Fibroblast of villous mesenchyme (primary cell): ENCODE data around the gene ADAMTSL2. TPM values are rescaled to one million over a fixed set of nuclear protein-coding genes. Genes with fewer than 3 reads are reported as not detected.

Source experiments
- DNase-seq: peaks from one replicate; pipeline ENCODE4 v3.0.0-alpha.2; 2010; ENCODE audit warnings: low read depth
- H3K4me3 ChIP-seq: 2 replicates; pipeline ENCODE4 v1.5.1; 2011; ENCODE audit warnings: low read depth, mild to moderate bottlenecking, low read length
- total RNA-seq: library from RNA; depleted of rRNA; stranded (reverse); fragments of >200 nt; gene quantifications from 2 replicates; pipeline ENCODE4 v1.2.3, GENCODE V29; 2012
- TF ChIP-seq, protein P1 (sequence below): IDR thresholded peaks from 2 replicates; pipeline ENCODE4 v1.5.1; 2012; ENCODE audit warnings: low read depth, mild to moderate bottlenecking, low read length; ENCODE audit not compliant: insufficient read depth

Gene ADAMTSL2
- total RNA-seq, 1 donor: under 0.01 TPM

DNA sequence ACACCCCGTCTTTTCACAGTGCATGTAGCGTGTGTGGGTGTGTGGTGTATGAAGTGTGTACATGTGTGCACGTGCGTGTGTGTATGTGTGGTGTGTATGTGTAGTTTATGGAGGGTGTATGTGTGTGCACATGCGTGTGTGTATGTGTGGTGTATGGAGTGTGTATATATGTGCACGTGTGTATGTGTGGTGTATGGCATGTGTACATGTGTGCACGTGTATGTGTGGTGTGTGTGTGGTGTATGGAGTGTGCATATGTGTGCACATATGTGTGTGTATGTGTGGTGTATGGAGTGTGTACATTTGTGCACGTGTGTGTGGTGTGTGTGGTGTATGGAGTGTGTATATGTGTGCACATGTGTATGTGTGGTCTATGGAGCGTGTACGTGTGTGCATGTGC, 22.9 kb upstream of the ADAMTSL2 start:
- DNase-seq: no peak
- no peak overlapping the region for H3K4me3 ChIP-seq
- TF ChIP-seq, protein P1, sequence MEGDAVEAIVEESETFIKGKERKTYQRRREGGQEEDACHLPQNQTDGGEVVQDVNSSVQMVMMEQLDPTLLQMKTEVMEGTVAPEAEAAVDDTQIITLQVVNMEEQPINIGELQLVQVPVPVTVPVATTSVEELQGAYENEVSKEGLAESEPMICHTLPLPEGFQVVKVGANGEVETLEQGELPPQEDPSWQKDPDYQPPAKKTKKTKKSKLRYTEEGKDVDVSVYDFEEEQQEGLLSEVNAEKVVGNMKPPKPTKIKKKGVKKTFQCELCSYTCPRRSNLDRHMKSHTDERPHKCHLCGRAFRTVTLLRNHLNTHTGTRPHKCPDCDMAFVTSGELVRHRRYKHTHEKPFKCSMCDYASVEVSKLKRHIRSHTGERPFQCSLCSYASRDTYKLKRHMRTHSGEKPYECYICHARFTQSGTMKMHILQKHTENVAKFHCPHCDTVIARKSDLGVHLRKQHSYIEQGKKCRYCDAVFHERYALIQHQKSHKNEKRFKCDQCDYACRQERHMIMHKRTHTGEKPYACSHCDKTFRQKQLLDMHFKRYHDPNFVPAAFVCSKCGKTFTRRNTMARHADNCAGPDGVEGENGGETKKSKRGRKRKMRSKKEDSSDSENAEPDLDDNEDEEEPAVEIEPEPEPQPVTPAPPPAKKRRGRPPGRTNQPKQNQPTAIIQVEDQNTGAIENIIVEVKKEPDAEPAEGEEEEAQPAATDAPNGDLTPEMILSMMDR: no peak

DNA sequence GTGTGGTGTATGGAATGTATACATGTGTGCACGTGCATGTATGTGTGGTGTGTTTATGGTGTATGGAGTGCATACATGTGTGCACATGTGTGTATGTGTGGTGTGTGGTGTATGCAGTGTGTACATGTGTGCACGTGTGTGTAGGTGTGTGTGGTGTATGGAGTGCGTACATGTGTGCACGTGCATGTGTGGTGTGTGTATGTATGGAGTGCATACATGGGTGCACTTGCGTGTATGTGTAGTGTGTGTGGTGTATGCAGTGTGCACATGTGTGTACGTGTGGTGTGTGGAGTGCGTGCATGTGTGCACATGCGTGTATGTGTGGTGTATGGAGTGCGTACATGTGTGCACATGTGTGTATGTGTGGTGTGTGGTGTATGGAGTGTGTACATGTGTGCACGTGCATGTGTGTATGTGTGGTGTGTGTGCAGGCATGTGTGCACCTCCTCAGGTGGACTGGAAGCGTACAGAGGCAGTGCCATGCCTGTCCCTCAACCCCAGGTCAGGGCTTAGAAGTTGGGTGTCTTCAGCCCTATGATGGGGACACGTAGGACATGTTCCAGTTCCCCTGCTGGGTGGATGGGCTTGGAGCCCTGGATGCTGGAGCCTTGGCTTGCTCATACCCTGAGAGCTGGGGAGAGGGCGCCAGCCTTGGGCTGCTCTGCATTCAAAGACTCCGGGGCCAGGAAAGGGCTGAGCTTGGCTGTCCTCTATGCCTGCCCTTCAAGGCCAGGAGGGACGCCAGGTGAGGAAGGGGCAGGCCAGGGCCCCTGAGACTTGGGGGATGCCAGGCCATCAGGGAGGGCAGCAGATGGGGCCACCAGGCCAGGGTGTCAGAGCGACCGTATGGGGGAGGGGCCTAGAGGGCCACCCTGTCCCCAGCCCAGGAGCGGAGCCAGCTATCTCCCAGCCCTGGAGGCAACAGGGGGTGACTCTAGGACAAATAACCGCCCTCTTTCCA, 22.0 kb upstream of the ADAMTSL2 start:
- TF ChIP-seq, protein P1: no peak
- no peak overlapping the region for H3K4me3 ChIP-seq
- no peak for DNase-seq

DNA sequence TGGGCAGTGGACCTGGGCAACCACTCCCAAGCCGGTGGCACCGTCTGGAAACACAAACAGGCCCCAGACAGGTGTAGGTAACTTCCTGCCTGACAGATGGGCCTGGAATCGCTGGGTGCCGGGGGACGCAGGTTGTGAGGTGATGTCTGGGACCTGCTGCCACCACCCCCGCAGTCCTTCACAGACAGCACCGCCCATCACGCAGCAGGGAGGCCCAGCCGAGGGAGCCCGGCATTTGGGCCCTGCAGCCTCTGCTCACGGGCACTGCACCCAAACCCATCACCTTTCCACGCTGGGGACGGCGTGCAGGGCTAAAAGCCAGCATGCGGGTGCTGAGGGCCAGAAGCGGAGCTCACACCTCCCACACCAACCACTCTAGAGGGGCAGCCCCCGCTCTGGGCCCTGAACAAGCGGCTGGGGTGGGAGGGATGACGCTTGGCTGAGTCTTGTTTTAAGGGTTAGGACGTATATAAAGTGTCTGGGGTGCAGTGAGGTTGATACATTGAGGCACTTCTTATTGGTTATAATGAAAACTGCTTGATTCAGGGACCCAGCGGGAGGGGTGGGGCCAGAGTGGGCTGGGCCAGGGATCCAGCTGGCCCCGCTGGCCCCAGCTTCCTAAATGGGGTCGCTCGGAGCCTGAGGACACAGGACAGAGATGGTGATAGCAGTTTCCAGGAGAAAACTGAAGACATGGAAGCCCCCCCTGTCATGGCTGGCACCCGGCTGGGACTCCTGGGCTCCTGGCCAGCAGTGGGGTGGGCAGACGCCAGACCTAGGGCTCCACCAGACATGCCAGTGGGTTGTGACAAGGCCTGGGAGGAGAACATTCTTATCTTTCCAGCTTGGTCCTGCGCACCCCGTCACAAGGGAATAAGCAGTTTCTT, 21.0 kb upstream of the ADAMTSL2 start:
- no peak overlapping the region for H3K4me3 ChIP-seq
- DNase-seq: no peak
- TF ChIP-seq, protein P1: no peak

DNA sequence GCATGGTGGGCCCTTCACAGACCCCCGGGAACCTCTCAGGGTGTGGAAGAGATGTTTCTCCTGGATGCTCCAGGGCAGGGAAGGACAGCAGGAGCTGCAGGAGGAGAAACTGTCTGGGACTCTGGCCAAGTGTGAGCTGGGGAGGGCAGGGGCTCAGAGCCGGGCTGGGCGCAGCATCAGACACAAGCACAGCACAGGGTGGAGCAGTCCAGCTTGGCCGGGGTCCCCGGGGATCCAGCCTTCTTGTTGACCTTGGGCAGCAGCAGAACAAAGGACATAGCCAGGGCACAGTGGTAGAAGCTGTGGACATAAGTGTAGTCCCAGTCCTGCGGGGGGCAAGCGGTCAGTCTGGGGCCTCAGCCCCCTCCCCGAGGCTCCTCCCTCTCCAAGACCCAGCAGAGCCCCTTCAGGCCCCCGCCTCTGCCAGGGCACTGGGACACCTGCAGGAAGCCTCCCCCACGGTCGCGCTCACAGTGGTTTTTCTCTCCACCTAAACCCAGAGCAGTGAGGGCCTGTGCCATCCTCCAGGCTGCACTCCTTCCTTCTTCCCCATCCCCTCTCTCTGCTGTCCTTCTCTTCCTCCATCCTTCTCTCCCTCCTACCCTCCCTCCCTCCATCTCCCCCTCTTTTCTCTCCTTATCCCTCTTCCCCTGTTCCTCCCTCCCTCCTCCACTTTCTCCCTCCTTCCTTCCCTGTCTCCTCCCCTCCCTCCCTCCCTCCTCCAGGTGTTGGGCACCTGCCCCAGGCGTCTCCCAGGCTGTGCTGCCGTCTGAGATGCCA, 19.9 kb upstream of the ADAMTSL2 start:
- no peak overlapping the region for H3K4me3 ChIP-seq
- DNase-seq: no peak
- TF ChIP-seq, protein P1: no peak

DNA sequence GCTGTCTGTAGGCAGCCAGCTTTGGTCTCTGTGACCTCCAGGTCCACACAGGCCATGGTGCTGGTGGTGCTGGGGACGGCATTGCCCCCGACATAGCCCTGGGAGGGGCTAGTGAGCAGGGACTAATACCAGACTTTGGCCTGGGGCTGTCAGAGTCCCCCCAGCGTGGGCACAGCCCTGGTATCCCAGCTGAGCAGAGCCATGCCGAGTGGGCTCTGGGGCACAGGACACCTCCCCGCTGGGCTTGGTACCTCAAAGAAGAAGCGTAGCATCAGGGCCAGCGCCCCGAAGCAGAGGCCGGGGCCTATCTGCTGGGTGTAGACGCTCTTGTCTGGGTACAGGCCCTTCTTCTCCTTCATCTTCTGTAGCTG, 19.3 kb upstream of the ADAMTSL2 start:
- no peak overlapping the region for H3K4me3 ChIP-seq
- TF ChIP-seq, protein P1: no peak
- DNase-seq: no peak

DNA sequence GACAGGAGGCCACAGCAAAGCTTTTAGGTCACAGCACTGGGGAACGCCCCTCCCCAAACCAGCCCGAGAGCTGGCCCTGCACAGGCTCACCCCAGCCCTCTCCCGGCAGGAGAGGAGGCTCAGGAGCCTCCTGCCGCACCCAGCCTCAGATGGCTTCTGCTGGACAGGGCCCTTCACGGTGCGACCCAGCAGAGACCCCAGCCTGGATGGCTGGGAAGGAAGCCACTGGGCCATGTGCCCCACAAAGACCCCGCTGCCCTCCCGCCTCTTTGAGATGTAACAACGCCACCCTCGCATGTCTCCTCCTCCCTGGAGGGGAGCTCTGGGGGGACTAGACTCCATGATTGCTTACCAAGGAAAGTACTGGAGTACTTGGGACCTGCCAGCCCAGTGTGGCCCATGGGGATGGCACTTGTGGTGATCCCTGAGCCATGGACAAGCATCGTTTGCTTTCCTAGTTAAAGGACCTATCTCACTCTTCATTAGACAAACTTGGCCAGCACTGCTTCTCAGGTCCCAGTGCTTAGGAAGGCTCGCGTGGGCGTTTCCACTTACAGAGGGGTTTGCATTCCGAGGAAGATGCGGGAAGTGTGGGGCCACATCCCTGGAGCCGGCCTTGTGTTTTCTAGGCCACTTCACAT, 18.8 kb upstream of the ADAMTSL2 start:
- no peak for DNase-seq
- no peak overlapping the region for H3K4me3 ChIP-seq
- TF ChIP-seq, protein P1: no peak
